Fibroblast of lung (primary cell): ENCODE data around the gene SLC7A14. TPM values are rescaled to one million over a fixed set of nuclear protein-coding genes. Genes with fewer than 3 reads are reported as not detected.

Experiments
- DNase-seq, 2 donors: peaks; one replicate each; pipeline versions ENCODE4 v3.0.0 to v3.0.0-alpha.2; 2010; ENCODE audit warnings: low read depth in 2 of 2
- H2AFZ ChIP-seq: 2 replicates; pipeline ENCODE4 v1.5.1; 2012; ENCODE audit warnings: low read length, control low read depth, inconsistent platforms
- H3K27ac ChIP-seq: 2 replicates; pipeline ENCODE4 v1.5.1; 2011; ENCODE audit warnings: low read length, control low read depth; ENCODE audit not compliant: insufficient read depth
- H3K27me3 ChIP-seq: 2 replicates; pipeline ENCODE4 v1.5.1; 2011; ENCODE audit warnings: mild to moderate bottlenecking, low read length; ENCODE audit not compliant: control insufficient read depth, insufficient read depth
- H3K36me3 ChIP-seq: 2 replicates; pipeline ENCODE4 v1.5.1; 2011; ENCODE audit warnings: low read length; ENCODE audit not compliant: control insufficient read depth, insufficient read depth
- H3K4me1 ChIP-seq: 2 replicates; pipeline ENCODE4 v1.5.1; 2011; ENCODE audit warnings: low read length; ENCODE audit not compliant: control insufficient read depth, insufficient read depth; ENCODE audit errors: extremely low read depth
- H3K4me2 ChIP-seq: 2 replicates; pipeline ENCODE4 v1.5.1; 2011; ENCODE audit warnings: low read length, control low read depth; ENCODE audit not compliant: insufficient read depth; ENCODE audit errors: extremely low read depth
- H3K4me3 ChIP-seq, 4 experiments: fragments of 200-600 bp in 1 of 4; sonication (generic) in 1 of 4; replicated peaks in 1 of 4; 2 replicates each; pipeline ENCODE4 v1.5.1; 2011 to 2016; ENCODE audit warnings: low read length in 4 of 4, low read depth in 3 of 4, mild to moderate bottlenecking in 3 of 4, control low read depth in 2 of 4, inconsistent platforms in 1 of 4, mixed read lengths in 1 of 4; ENCODE audit not compliant: insufficient read depth in 1 of 4; ENCODE audit errors: control extremely low read depth in 1 of 4
- H3K79me2 ChIP-seq: 2 replicates; pipeline ENCODE4 v1.5.1; 2012; ENCODE audit warnings: mild to moderate bottlenecking, low read length, inconsistent platforms; ENCODE audit not compliant: control insufficient read depth, insufficient read depth
- H3K9ac ChIP-seq: 2 replicates; pipeline ENCODE4 v1.5.1; 2011; ENCODE audit warnings: mild to moderate bottlenecking, low read length, control low read depth; ENCODE audit not compliant: insufficient read depth
- H3K9me3 ChIP-seq: 2 replicates; pipeline ENCODE4 v1.5.1; 2012; ENCODE audit warnings: low read depth, low read length; ENCODE audit not compliant: control insufficient read depth, insufficient read depth
- H4K20me1 ChIP-seq: 2 replicates; pipeline ENCODE4 v1.5.1; 2011; ENCODE audit warnings: low read length; ENCODE audit not compliant: control insufficient read depth, insufficient read depth; ENCODE audit errors: extremely low read depth
- EZH2 ChIP-seq: IDR thresholded peaks from 2 replicates; pipeline ENCODE4 v1.5.1; 2012; ENCODE audit warnings: low read length, control low read depth, mild to moderate bottlenecking; ENCODE audit errors: missing control alignments
- polyA plus RNA-seq, 2 donors: library from polyadenylated mRNA; depleted of rRNA in 1 of 2; stranded (reverse) in 1 of 2; unstranded in 1 of 2; fragments of >200 nt; gene quantifications; 2 replicates each; pipeline ENCODE4 v1.2.1, GENCODE V29; 2011 to 2012; ENCODE audit warnings: missing spikeins in 1 of 2
- total RNA-seq: library from RNA; depleted of rRNA; stranded (reverse); fragments of >200 nt; gene quantifications from 2 replicates; pipeline ENCODE4 v1.2.1, GENCODE V29; 2014
- TF ChIP-seq, protein P1 (sequence below), 2 donors: IDR thresholded peaks in 1 of 2; conservative IDR thresholded peaks in 1 of 2; 1 replicate in 1 of 2; 2 replicates in 1 of 2; pipeline ENCODE4 v1.5.1; 2011 to 2012; ENCODE audit warnings: low read length in 2 of 2, control low read depth in 1 of 2, inconsistent platforms in 1 of 2, low read depth in 1 of 2, mild to moderate bottlenecking in 1 of 2

Gene SLC7A14
- total and polyA plus RNA-seq, 2 donors (not counting 1 experiment from before 2014, with no cell fraction given): 1.3 to 3.4 TPM

- H3K36me3 ChIP-seq: no peaks in the 10 kb centered on the region
- H3K27ac ChIP-seq: no peak overlapping the region
- no peaks in the 10 kb centered on the region for H3K79me2 ChIP-seq
- H2AFZ ChIP-seq: no peak overlapping the region
- DNase-seq: no peak
- H3K4me1 ChIP-seq: no peaks in the 10 kb centered on the region
- no peak overlapping the region for H3K4me2 ChIP-seq
- TF ChIP-seq EZH2: no peak
- TF ChIP-seq, protein P1, sequence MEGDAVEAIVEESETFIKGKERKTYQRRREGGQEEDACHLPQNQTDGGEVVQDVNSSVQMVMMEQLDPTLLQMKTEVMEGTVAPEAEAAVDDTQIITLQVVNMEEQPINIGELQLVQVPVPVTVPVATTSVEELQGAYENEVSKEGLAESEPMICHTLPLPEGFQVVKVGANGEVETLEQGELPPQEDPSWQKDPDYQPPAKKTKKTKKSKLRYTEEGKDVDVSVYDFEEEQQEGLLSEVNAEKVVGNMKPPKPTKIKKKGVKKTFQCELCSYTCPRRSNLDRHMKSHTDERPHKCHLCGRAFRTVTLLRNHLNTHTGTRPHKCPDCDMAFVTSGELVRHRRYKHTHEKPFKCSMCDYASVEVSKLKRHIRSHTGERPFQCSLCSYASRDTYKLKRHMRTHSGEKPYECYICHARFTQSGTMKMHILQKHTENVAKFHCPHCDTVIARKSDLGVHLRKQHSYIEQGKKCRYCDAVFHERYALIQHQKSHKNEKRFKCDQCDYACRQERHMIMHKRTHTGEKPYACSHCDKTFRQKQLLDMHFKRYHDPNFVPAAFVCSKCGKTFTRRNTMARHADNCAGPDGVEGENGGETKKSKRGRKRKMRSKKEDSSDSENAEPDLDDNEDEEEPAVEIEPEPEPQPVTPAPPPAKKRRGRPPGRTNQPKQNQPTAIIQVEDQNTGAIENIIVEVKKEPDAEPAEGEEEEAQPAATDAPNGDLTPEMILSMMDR (conservative IDR thresholded peaks at IDR 0.05 in 1 of 2, IDR thresholded peaks at IDR 0.05 in 1 of 2; ENCODE audit: low read depth in 1 of 2, low read length in 2 of 2): no peak
- H3K4me3 ChIP-seq: no peak overlapping the region
- no peaks in the 10 kb centered on the region for H4K20me1 ChIP-seq
- no peaks in the 10 kb centered on the region for H3K9me3 ChIP-seq
- H3K27me3 ChIP-seq: no peaks in the 10 kb centered on the region
- H3K9ac ChIP-seq: no peak overlapping the region
These were observed 7.8 kb upstream of the SLC7A14 start for GRCh38 chr3:170593634-170594033.

- no peaks in the 10 kb centered on the region for H3K9me3 ChIP-seq
- TF ChIP-seq, protein P1 (conservative IDR thresholded peaks at IDR 0.05 in 1 of 2, IDR thresholded peaks at IDR 0.05 in 1 of 2; ENCODE audit: low read depth in 1 of 2, low read length in 2 of 2): no peak
- no peak for TF ChIP-seq EZH2
- H3K36me3 ChIP-seq: no peaks in the 10 kb centered on the region
- H3K9ac ChIP-seq: no peak overlapping the region
- peaks cover 13% of the 10 kb centered on the region for H3K27me3 ChIP-seq
- H3K4me3 ChIP-seq: no peak overlapping the region
- no peak overlapping the region for H3K27ac ChIP-seq
- no peaks in the 10 kb centered on the region for H4K20me1 ChIP-seq
- no peak overlapping the region for H2AFZ ChIP-seq
- DNase-seq: peak in 1 of 2 donors; percentile 15
- H3K79me2 ChIP-seq: no peaks in the 10 kb centered on the region
- H3K4me2 ChIP-seq: no peak overlapping the region
- H3K4me1 ChIP-seq: no peaks in the 10 kb centered on the region
These were observed 3.2 kb upstream of the SLC7A14 start for GRCh38 chr3:170589113-170589512.

- H3K4me3 ChIP-seq: peak overlapping the region; percentile 41 to 61 (median 52)
- H3K9ac ChIP-seq: peak overlapping the region; percentile 30
These were observed 603 bp downstream of the SLC7A14 start for GRCh38 chr3:170585008-170585936.

More at GRCh38 chr3:170585008-170585936, 603 bp downstream of the SLC7A14 start:
- H3K79me2 ChIP-seq: no peaks in the 10 kb centered on the region
- TF ChIP-seq, protein P1 (conservative IDR thresholded peaks at IDR 0.05 in 1 of 2, IDR thresholded peaks at IDR 0.05 in 1 of 2; ENCODE audit: low read depth in 1 of 2, low read length in 2 of 2): no peak
- peak; percentile 53 for TF ChIP-seq EZH2
- no peaks in the 10 kb centered on the region for H3K4me1 ChIP-seq
- no peaks in the 10 kb centered on the region for H4K20me1 ChIP-seq
- peak overlapping the region; percentile 96 for H3K4me2 ChIP-seq
- no peaks in the 10 kb centered on the region for H3K36me3 ChIP-seq
- no peaks in the 10 kb centered on the region for H3K9me3 ChIP-seq
- peaks cover 13% of the 10 kb centered on the region for H3K27me3 ChIP-seq
- no peak for DNase-seq
- no peak overlapping the region for H2AFZ ChIP-seq
- H3K27ac ChIP-seq: no peak overlapping the region
